ENCODE measurements around the gene DRAM1.
"Not testable (repeated sequence)": the region's sequence is repeated elsewhere in the genome, so short reads cannot be mapped to it uniquely, and the experiment has no call there.

The DRAM1 gene

DNA sequence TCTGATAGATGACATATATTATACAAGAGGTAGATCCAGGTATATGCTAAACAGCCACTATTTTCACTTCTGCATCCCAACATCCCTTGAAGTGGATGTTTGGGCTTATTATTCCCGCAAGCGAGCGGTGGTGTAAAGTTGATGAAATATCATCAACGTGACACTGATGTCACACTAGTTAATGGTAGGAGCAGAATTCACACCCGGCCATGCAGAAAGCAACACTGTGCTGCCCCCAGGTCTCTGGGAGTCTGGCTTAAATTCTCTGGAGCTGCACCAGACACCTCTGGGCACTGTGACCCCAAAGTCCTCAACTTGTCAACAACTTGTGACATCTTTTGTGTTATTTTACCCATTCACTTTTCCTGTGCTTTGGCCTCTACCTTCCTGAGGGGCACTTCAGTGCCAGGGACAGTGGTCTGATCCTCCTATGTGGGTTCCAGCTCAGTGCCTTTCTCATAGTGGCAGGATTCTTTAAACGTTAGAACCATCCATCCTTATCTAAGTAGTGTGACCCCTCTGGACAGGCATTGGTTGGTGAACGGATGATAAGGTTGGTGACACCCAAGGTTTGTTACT is 952 bp downstream of the DRAM1 start:
- H3K27ac ChIP-seq, result peak overlapping the region; percentile 87
- no peak for TF ChIP-seq CTCF (conservative IDR thresholded peaks at IDR 0.05)

DNA sequence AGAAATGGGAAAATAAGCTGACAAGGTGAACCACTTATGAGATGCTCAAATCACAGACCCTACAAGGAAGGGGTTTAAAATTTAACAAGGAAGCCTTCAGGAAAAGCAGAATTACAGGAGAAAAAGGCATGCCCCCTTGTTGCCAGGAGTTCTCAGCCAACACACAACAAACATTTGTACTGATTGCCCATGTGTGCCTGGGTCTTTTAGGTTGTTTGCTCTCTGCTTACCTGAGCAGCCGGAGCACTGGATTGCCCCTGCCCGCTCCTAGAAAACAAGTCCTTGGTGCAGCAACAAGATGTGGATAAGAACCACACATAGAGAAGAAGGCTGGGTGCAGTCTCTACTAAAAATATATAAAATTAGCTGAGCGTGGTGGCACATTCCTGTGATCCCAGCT is 3.4 kb downstream of the DRAM1 start:
- H3K27ac ChIP-seq, result no peak overlapping the region

DNA sequence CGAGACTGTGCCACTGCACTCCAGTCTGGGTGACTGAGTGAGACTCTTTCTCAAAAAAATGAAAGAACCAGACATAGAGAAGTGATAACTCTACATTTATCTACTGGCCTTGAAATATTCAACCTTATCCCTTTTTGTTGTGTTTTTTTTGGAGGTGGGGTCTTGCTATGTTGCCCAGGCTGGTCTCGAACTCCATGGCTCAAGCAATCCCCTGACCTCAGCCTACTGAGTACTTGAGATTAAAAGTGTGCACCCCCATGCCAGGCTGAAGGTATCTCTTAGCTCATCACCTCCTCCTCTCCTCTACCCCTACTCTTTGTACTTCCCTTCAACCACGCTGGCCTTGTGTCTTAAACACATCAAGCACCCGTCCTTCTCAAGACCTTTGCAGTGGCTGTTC is 3.8 kb downstream of the DRAM1 start:
- H3K27ac ChIP-seq, result no peak overlapping the region
- no peak for TF ChIP-seq CTCF (conservative IDR thresholded peaks at IDR 0.05)

More for the DNA sequence above, 3.4 kb downstream of the DRAM1 start:
- no peak for TF ChIP-seq CTCF (conservative IDR thresholded peaks at IDR 0.05)

GRCh38 chr12:101884174-101884573 is 6.8 kb downstream of the DRAM1 start:
- TF ChIP-seq CTCF (conservative IDR thresholded peaks at IDR 0.05), result no peak
- no peak overlapping the region for H3K27ac ChIP-seq

GRCh38 chr12:101884781-101885340 is 7.5 kb downstream of the DRAM1 start:
- H3K27ac ChIP-seq, result not testable (repeated sequence)

DNA sequence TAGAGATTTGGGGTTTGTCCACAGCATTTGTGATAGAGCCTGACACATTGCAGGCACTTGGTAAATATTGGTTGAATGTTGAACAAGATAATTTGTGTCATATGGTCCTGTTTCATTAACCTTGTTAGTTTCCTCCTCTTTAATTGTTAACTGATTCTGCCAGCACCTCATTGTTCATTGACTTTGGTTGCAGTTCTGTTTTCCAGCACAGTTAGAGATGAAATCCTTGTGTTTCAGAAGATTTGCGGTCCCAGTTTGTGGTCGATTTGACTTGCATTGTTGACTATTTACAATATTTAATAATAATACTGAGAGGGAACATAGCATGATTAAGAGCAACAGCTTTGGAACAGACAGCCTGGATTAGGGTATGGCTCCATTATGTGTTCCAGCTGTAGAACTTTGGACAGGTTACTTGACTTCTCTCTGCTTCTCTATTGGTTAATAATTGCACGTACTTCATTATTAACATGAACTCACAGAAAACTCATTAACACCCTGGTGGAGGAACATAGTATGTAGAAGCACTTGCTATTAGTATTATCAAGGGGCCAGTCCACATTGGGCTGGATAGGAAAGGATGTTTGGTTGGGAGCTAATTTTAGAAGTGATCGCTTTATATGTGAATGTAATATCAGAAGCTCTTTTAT is 8.7 kb downstream of the DRAM1 start:
- no peak overlapping the region for H3K27ac ChIP-seq
- TF ChIP-seq CTCF (conservative IDR thresholded peaks at IDR 0.05), result no peak

DNA sequence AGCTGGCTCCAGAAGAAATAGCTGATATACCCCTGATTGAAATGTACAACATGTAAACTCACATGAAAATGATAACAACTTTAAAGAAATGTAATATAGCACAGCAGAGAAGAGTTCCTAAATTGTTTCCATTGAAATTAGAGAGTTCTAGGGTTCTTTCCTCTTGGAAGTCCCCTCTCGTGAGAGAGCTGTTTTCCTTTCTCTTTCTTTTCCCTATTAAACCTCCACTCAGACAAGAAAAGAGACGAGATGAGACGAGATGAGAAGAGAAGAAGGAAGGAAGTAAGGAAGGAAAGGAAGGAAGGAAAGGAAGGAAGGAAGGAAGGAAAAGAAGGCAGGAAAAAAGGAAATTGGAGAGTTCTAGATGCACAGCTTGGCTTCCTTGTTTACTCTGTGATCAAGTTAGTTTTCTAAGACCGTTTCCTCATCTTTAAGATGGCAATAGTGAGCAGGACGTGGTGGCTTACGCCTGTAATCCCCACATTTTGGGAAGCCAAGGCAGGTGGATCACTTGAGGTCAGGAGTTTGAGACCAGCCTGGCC is 11.9 kb downstream of the DRAM1 start:
- no peak for TF ChIP-seq CTCF (conservative IDR thresholded peaks at IDR 0.05)

More for the DNA sequence above, 11.9 kb downstream of the DRAM1 start:
- no peak overlapping the region; the same call in 1 of the 2 replicates for H3K27ac ChIP-seq
